ENCODE results near the gene CEACAM1.

DNA sequence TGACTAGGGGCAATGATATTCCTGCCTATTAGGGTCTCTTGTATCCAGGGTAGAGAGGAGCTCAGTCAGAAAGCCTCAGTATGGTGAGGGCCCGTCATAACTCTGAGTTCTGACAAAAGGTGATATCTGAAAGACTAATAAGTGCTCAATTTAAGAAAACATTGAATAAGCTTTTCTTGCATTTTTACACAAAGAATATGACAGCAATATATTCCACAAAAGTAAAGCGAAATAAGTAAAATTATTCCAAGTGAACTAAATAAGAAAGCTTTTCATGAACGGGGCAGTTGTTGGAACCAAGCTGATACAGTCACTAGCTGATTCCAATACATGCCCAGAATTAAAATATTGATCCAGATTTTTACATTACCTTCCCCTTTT lies 40.5 kb downstream of the CEACAM1 start:
- TF ChIP-seq EZH2 (IDR thresholded peaks at IDR 0.05) (no peak), EZH2phosphoT487 (IDR thresholded peaks at IDR 0.05) (no peak)
- TF ChIP-seq, protein P1, sequence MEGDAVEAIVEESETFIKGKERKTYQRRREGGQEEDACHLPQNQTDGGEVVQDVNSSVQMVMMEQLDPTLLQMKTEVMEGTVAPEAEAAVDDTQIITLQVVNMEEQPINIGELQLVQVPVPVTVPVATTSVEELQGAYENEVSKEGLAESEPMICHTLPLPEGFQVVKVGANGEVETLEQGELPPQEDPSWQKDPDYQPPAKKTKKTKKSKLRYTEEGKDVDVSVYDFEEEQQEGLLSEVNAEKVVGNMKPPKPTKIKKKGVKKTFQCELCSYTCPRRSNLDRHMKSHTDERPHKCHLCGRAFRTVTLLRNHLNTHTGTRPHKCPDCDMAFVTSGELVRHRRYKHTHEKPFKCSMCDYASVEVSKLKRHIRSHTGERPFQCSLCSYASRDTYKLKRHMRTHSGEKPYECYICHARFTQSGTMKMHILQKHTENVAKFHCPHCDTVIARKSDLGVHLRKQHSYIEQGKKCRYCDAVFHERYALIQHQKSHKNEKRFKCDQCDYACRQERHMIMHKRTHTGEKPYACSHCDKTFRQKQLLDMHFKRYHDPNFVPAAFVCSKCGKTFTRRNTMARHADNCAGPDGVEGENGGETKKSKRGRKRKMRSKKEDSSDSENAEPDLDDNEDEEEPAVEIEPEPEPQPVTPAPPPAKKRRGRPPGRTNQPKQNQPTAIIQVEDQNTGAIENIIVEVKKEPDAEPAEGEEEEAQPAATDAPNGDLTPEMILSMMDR (IDR thresholded peaks at IDR 0.05): no peak

Data from neural progenitor cell (in vitro differentiated cells).